ENCODE data around the gene UGT1A9.

The UGT1A9 gene

DNA sequence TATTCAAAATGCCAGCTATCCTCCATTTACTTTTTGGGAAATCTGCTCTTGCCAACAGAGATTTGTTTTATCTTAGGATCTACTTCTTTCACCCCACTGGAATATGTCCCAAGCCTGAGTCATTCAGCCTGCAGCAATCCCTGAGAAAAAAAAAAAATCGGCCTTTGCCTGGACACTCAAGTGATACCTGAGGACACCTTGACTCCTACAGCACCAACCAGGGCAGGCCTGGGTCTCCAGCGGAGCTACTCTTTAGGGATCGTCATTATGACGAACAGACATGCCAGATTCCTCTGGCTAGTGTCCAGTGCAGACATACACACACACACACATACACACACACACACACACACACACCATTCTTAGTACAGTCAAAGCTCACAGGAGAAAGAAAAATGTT, 18.7 kb downstream of the UGT1A9 start:
- Histone ChIP-seq H3K79me1 (ENCODE audit: low read length) (no peaks in the 10 kb centered on the region), H3K79me2 (ENCODE audit: control insufficient read depth, insufficient read depth, low read length, poor library complexity) (no peaks in the 10 kb centered on the region), H2AFZ (ENCODE audit: insufficient read depth, low read length, poor library complexity) (no peak overlapping the region), H4K12ac (ENCODE audit: low read depth, low read length) (no peak overlapping the region), H4K8ac (ENCODE audit: low read depth, low read length) (no peak overlapping the region), H3K4ac (ENCODE audit: low read depth, low read length) (no peak overlapping the region), H3K27ac (ENCODE audit: low read depth, low read length) (no peak overlapping the region), H2BK12ac (ENCODE audit: low read length) (no peak overlapping the region), H2BK5ac (ENCODE audit: low read depth, low read length, poor library complexity) (no peak overlapping the region), H3K4me3 (ENCODE audit: low read depth, low read length) (no peak overlapping the region), H3K23ac (ENCODE audit: low read length) (no peak overlapping the region), H3K18ac (ENCODE audit: low read length) (no peak overlapping the region), H3K9ac (ENCODE audit: low read length) (no peak overlapping the region), H2BK120ac (ENCODE audit: insufficient read depth, low read length, poor library complexity) (no peak overlapping the region), H3K14ac (ENCODE audit: low read length) (no peak overlapping the region), H3K9me3 (ENCODE audit: insufficient read depth, low read depth, low read length) (no peaks in the 10 kb centered on the region), H3K4me1 (ENCODE audit: control insufficient read depth in 1 of 2, insufficient read depth in 2 of 2, low read length in 2 of 2) (no peaks in the 10 kb centered on the region), H3K4me2 (ENCODE audit: low read length) (no peak overlapping the region), H3K36me3 (ENCODE audit: control insufficient read depth in 1 of 2, insufficient read depth in 2 of 2, low read length in 2 of 2) (no peaks in the 10 kb centered on the region), H4K91ac (ENCODE audit: low read depth, low read length) (no peak overlapping the region), H3K27me3 (ENCODE audit: insufficient read depth, low read length) (no peaks in the 10 kb centered on the region), H2AK5ac (ENCODE audit: low read length) (no peak overlapping the region)
- WGBS (ENCODE audit: extremely low coverage, insufficient coverage, insufficient read length), result no CpG with 5 or more reads among the region's 4 CpGs
- peak; percentile 66 to 74 for DNase-seq

DNA sequence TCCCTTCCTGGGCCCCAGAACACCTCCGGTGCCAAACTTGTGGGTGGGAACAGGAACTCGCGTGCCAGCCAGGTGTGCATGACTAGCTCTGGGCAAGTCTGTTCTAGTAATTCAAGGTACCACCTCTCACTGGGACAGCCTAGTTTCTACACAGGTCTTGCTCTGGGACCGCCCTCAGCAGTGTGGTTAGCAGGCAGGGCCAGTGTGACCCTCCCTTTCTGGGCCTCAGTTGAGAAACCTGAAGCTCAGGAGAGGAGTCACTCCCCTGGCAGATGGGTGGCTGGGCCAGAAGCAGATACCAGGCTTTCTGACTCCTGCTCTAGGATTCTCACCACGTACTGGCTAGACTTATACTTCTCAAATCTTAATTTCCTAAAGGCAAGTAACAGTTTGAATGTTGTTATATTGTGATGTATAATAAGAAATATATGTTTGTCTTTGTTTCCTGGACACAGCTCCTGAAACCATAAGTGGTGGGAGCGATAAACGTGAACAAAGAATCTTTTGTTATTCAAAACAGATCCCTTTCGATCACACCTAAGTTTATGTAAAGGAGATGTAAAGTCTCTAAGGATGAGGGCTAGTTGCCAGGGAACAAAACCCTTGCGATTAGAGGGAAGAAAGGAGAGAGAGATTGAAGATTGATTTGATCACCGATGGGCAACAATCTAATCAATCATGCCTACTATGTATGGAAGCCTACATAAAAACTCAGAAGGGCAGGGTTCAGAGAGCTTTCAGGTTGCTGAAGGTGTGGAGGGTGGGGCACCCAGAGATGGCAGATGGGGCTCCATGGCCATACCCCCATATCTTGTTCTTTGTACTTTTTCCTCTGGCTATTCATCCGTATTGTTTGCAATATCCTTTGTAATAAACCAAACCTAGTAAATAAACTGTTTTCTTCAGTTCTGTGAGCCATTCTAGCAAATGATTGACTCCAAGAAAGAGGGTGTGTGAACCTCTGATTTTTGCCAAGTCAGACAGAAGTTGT, 20.0 kb downstream of the UGT1A9 start:
- H3K79me1 ChIP-seq (ENCODE audit: low read length), result no peaks in the 10 kb centered on the region
- no peak overlapping the region for H2AK5ac ChIP-seq (ENCODE audit: low read length)
- H3K14ac ChIP-seq (ENCODE audit: low read length), result no peak overlapping the region
- H3K18ac ChIP-seq (ENCODE audit: low read length), result no peak overlapping the region
- H3K9ac ChIP-seq (ENCODE audit: low read length), result no peak overlapping the region
- H4K12ac ChIP-seq (ENCODE audit: low read depth, low read length), result no peak overlapping the region
- H3K23ac ChIP-seq (ENCODE audit: low read length), result no peak overlapping the region
- no peak overlapping the region for H3K4me3 ChIP-seq (ENCODE audit: low read depth, low read length)
- H3K9me3 ChIP-seq (ENCODE audit: insufficient read depth, low read depth, low read length), result no peaks in the 10 kb centered on the region
- no peak overlapping the region for H4K91ac ChIP-seq (ENCODE audit: low read depth, low read length)
- no peak overlapping the region for H2BK120ac ChIP-seq (ENCODE audit: insufficient read depth, low read length, poor library complexity)
- no peaks in the 10 kb centered on the region for H3K4me1 ChIP-seq (ENCODE audit: control insufficient read depth in 1 of 2, insufficient read depth in 2 of 2, low read length in 2 of 2)
- no peak overlapping the region for H2BK5ac ChIP-seq (ENCODE audit: low read depth, low read length, poor library complexity)
- H3K79me2 ChIP-seq (ENCODE audit: control insufficient read depth, insufficient read depth, low read length, poor library complexity), result no peaks in the 10 kb centered on the region
- no peak overlapping the region for H3K4me2 ChIP-seq (ENCODE audit: low read length)
- DNase-seq, result no peak
- no peaks in the 10 kb centered on the region for H3K27me3 ChIP-seq (ENCODE audit: insufficient read depth, low read length)
- no CpG with 5 or more reads among the region's 11 CpGs for WGBS (ENCODE audit: extremely low coverage, insufficient coverage, insufficient read length)
- H2AFZ ChIP-seq (ENCODE audit: insufficient read depth, low read length, poor library complexity), result no peak overlapping the region
- no peak overlapping the region for H4K8ac ChIP-seq (ENCODE audit: low read depth, low read length)
- H3K4ac ChIP-seq (ENCODE audit: low read depth, low read length), result no peak overlapping the region
- no peak overlapping the region for H3K27ac ChIP-seq (ENCODE audit: low read depth, low read length)
- no peaks in the 10 kb centered on the region for H3K36me3 ChIP-seq (ENCODE audit: control insufficient read depth in 1 of 2, insufficient read depth in 2 of 2, low read length in 2 of 2)
- H2BK12ac ChIP-seq (ENCODE audit: low read length), result no peak overlapping the region

- no peak within 1 kb of the TSS for H3K9ac ChIP-seq (ENCODE audit: low read length)
- H3K27ac ChIP-seq (ENCODE audit: low read depth, low read length), result no peak within 1 kb of the TSS
- H3K23ac ChIP-seq (ENCODE audit: low read length), result no peak within 1 kb of the TSS
- no CpG with 5 or more reads among the region's 4 CpGs for WGBS (ENCODE audit: extremely low coverage, insufficient coverage, insufficient read length)
- no peaks in the 10 kb centered on the region for H3K4me1 ChIP-seq (ENCODE audit: control insufficient read depth in 1 of 2, insufficient read depth in 2 of 2, low read length in 2 of 2)
- no peak within 1 kb of the TSS for H2BK120ac ChIP-seq (ENCODE audit: insufficient read depth, low read length, poor library complexity)
- H3K4me3 ChIP-seq (ENCODE audit: low read depth, low read length), result no peak within 1 kb of the TSS
- H2AFZ ChIP-seq (ENCODE audit: insufficient read depth, low read length, poor library complexity), result no peak within 1 kb of the TSS
- no peak within 1 kb of the TSS for H2BK5ac ChIP-seq (ENCODE audit: low read depth, low read length, poor library complexity)
- no peaks in the 10 kb centered on the region for H3K9me3 ChIP-seq (ENCODE audit: insufficient read depth, low read depth, low read length)
- no peak within 1 kb of the TSS for H3K18ac ChIP-seq (ENCODE audit: low read length)
- no peak within 1 kb of the TSS for H2AK5ac ChIP-seq (ENCODE audit: low read length)
- H3K79me2 ChIP-seq (ENCODE audit: control insufficient read depth, insufficient read depth, low read length, poor library complexity), result no peaks in the 10 kb centered on the region
- H3K36me3 ChIP-seq (ENCODE audit: control insufficient read depth in 1 of 2, insufficient read depth in 2 of 2, low read length in 2 of 2), result no peaks in the 10 kb centered on the region
- no peak within 1 kb of the TSS for H4K8ac ChIP-seq (ENCODE audit: low read depth, low read length)
- DNase-seq, result no peak
- no peak within 1 kb of the TSS for H3K4ac ChIP-seq (ENCODE audit: low read depth, low read length)
- H3K79me1 ChIP-seq (ENCODE audit: low read length), result no peaks in the 10 kb centered on the region
- no peak within 1 kb of the TSS for H2BK12ac ChIP-seq (ENCODE audit: low read length)
- H3K14ac ChIP-seq (ENCODE audit: low read length), result no peak within 1 kb of the TSS
- H4K91ac ChIP-seq (ENCODE audit: low read depth, low read length), result no peak within 1 kb of the TSS
- no peak within 1 kb of the TSS for H3K4me2 ChIP-seq (ENCODE audit: low read length)
- no peaks in the 10 kb centered on the region for H3K27me3 ChIP-seq (ENCODE audit: insufficient read depth, low read length)
- no peak within 1 kb of the TSS for H4K12ac ChIP-seq (ENCODE audit: low read depth, low read length)
These were observed 20.9 kb downstream of the UGT1A9 start, which contains the start of gene UGT1A6 for GRCh38 chr2:233692648-233693047. UGT1A6 (plus strand) TSS chr2:233692890; CDS start chr2:233693005, 115 bp downstream.

GRCh38 chr2:233693963-233694362, 22.3 kb downstream of the UGT1A9 start:
- Histone ChIP-seq H3K9ac (ENCODE audit: low read length) (no peak overlapping the region), H2BK5ac (ENCODE audit: low read depth, low read length, poor library complexity) (no peak overlapping the region), H3K23ac (ENCODE audit: low read length) (no peak overlapping the region), H4K91ac (ENCODE audit: low read depth, low read length) (no peak overlapping the region), H3K4ac (ENCODE audit: low read depth, low read length) (no peak overlapping the region), H3K4me3 (ENCODE audit: low read depth, low read length) (no peak overlapping the region), H4K8ac (ENCODE audit: low read depth, low read length) (no peak overlapping the region), H3K4me2 (ENCODE audit: low read length) (no peak overlapping the region), H3K36me3 (ENCODE audit: control insufficient read depth in 1 of 2, insufficient read depth in 2 of 2, low read length in 2 of 2) (no peaks in the 10 kb centered on the region), H2AFZ (ENCODE audit: insufficient read depth, low read length, poor library complexity) (no peak overlapping the region), H2BK120ac (ENCODE audit: insufficient read depth, low read length, poor library complexity) (no peak overlapping the region), H4K12ac (ENCODE audit: low read depth, low read length) (no peak overlapping the region), H3K9me3 (ENCODE audit: insufficient read depth, low read depth, low read length) (no peaks in the 10 kb centered on the region), H2BK12ac (ENCODE audit: low read length) (no peak overlapping the region), H3K14ac (ENCODE audit: low read length) (no peak overlapping the region), H3K27ac (ENCODE audit: low read depth, low read length) (no peak overlapping the region), H3K79me1 (ENCODE audit: low read length) (no peaks in the 10 kb centered on the region), H3K79me2 (ENCODE audit: control insufficient read depth, insufficient read depth, low read length, poor library complexity) (no peaks in the 10 kb centered on the region), H2AK5ac (ENCODE audit: low read length) (no peak overlapping the region), H3K27me3 (ENCODE audit: insufficient read depth, low read length) (no peaks in the 10 kb centered on the region), H3K4me1 (ENCODE audit: control insufficient read depth in 1 of 2, insufficient read depth in 2 of 2, low read length in 2 of 2) (no peaks in the 10 kb centered on the region), H3K18ac (ENCODE audit: low read length) (no peak overlapping the region)
- no CpG with 5 or more reads among the region's 6 CpGs for WGBS (ENCODE audit: extremely low coverage, insufficient coverage, insufficient read length)
- DNase-seq, result no peak
